ENCODE data around the gene CEP112.

CEP112 gene

DNA sequence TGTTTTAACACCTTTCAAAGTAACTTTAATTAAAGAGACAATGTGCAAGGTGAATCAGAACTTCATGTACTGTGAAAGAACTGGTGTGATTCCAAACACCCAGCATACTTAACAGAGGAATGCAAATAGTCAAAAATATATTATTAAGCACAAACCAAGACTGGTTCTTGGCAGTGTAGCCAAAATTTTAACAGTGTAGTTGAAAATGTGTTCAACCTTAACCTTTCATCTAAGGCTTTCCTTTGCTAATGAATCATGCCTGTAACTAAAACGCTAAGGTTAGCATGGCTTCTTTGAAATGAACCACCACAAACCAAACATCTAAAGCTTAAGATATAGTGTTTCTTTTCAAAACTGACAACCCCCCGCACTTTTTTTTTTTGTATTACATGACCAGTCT is 484.2 kb downstream of the CEP112 start:
- no peak overlapping the region for H4K12ac ChIP-seq (ENCODE audit: low read depth, low read length)
- WGBS (ENCODE audit: extremely low coverage, insufficient coverage, insufficient read length): no CpG with 5 or more reads among the region's 2 CpGs
- H3K79me1 ChIP-seq (ENCODE audit: low read length): no peaks in the 10 kb centered on the region

DNA sequence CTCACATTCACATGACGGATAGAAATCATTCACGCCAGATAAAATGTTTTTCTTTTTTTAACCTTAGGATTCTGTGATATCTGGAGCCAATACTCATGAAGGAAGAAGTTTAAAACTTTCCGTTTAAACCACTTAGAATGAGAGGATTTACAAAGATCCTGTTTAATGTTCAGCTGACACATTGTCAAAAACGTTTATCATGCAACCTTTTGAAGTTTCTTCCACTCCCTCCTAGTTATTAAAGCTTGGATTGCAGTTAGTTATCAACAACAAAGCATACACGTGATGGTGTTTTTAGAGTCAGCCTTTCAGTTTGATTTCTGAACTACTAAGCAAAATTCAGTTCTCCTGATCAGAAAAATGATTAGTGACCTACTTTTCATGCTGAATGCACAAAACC is 487.2 kb downstream of the CEP112 start:
- WGBS (ENCODE audit: extremely low coverage, insufficient coverage, insufficient read length): no CpG with 5 or more reads among the region's 5 CpGs

More for the DNA sequence above, 484.2 kb downstream of the CEP112 start:
- no peaks in the 10 kb centered on the region for H3K79me2 ChIP-seq (ENCODE audit: control insufficient read depth, insufficient read depth, low read length, poor library complexity)
- no peak overlapping the region for H3K4ac ChIP-seq (ENCODE audit: low read depth, low read length)
- no peak overlapping the region for H3K4me3 ChIP-seq (ENCODE audit: low read depth, low read length)
- DNase-seq: no peak
- H3K14ac ChIP-seq (ENCODE audit: low read length): no peak overlapping the region
- no peak overlapping the region for H2BK5ac ChIP-seq (ENCODE audit: low read depth, low read length, poor library complexity)
- no peak overlapping the region for H3K9ac ChIP-seq (ENCODE audit: low read length)
- H2BK12ac ChIP-seq (ENCODE audit: low read length): no peak overlapping the region
- no peak overlapping the region for H3K4me2 ChIP-seq (ENCODE audit: low read length)
- no peaks in the 10 kb centered on the region for H3K4me1 ChIP-seq (ENCODE audit: control insufficient read depth in 1 of 2, insufficient read depth in 2 of 2, low read length in 2 of 2)
- H3K27me3 ChIP-seq (ENCODE audit: insufficient read depth, low read length): no peaks in the 10 kb centered on the region
- no peak overlapping the region for H2AFZ ChIP-seq (ENCODE audit: insufficient read depth, low read length, poor library complexity)
- no peak overlapping the region for H3K23ac ChIP-seq (ENCODE audit: low read length)
- H3K18ac ChIP-seq (ENCODE audit: low read length): no peak overlapping the region
- no peak overlapping the region for H2AK5ac ChIP-seq (ENCODE audit: low read length)
- no peak overlapping the region for H3K27ac ChIP-seq (ENCODE audit: low read depth, low read length)
- H3K36me3 ChIP-seq (ENCODE audit: control insufficient read depth in 1 of 2, insufficient read depth in 2 of 2, low read length in 2 of 2): no peaks in the 10 kb centered on the region
- H2BK120ac ChIP-seq (ENCODE audit: insufficient read depth, low read length, poor library complexity): no peak overlapping the region
- no peaks in the 10 kb centered on the region for H3K9me3 ChIP-seq (ENCODE audit: insufficient read depth, low read depth, low read length)
- no peak overlapping the region for H4K8ac ChIP-seq (ENCODE audit: low read depth, low read length)
- no peak overlapping the region for H4K91ac ChIP-seq (ENCODE audit: low read depth, low read length)

DNA sequence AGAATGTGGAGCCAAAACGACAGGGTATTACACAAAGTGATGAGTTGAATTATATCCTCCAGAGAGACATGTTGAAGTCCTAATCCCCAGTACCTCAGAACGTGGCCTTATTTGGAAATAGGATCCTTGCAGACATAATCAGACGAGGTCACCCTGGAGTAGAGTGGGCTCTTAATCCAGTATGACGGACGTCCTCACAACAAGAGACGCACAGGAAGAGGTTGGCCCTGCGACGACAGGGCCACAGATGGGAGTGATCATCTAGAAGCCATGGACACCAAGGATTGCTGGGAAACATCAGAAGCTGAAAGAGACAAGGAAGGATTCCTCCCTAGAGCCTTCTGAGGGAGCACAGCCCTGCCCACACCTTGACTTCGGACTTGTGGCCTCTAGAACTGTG is 488.0 kb downstream of the CEP112 start:
- Histone ChIP-seq H3K4ac (ENCODE audit: low read depth, low read length) (no peak overlapping the region), H3K79me1 (ENCODE audit: low read length) (no peaks in the 10 kb centered on the region), H4K8ac (ENCODE audit: low read depth, low read length) (no peak overlapping the region), H2BK120ac (ENCODE audit: insufficient read depth, low read length, poor library complexity) (no peak overlapping the region), H3K27ac (ENCODE audit: low read depth, low read length) (no peak overlapping the region), H3K4me1 (ENCODE audit: control insufficient read depth in 1 of 2, insufficient read depth in 2 of 2, low read length in 2 of 2) (no peaks in the 10 kb centered on the region), H2AK5ac (ENCODE audit: low read length) (no peak overlapping the region), H3K4me3 (ENCODE audit: low read depth, low read length) (no peak overlapping the region), H3K9ac (ENCODE audit: low read length) (no peak overlapping the region), H2BK5ac (ENCODE audit: low read depth, low read length, poor library complexity) (no peak overlapping the region), H3K36me3 (ENCODE audit: control insufficient read depth in 1 of 2, insufficient read depth in 2 of 2, low read length in 2 of 2) (no peaks in the 10 kb centered on the region), H3K79me2 (ENCODE audit: control insufficient read depth, insufficient read depth, low read length, poor library complexity) (no peaks in the 10 kb centered on the region), H3K4me2 (ENCODE audit: low read length) (no peak overlapping the region), H4K91ac (ENCODE audit: low read depth, low read length) (no peak overlapping the region), H2BK12ac (ENCODE audit: low read length) (no peak overlapping the region), H3K18ac (ENCODE audit: low read length) (no peak overlapping the region), H2AFZ (ENCODE audit: insufficient read depth, low read length, poor library complexity) (no peak overlapping the region), H3K14ac (ENCODE audit: low read length) (no peak overlapping the region), H3K9me3 (ENCODE audit: insufficient read depth, low read depth, low read length) (no peaks in the 10 kb centered on the region), H3K23ac (ENCODE audit: low read length) (no peak overlapping the region), H3K27me3 (ENCODE audit: insufficient read depth, low read length) (no peaks in the 10 kb centered on the region), H4K12ac (ENCODE audit: low read depth, low read length) (no peak overlapping the region)
- no peak for DNase-seq
- WGBS (ENCODE audit: extremely low coverage, insufficient coverage, insufficient read length): no CpG with 5 or more reads among the region's 9 CpGs

More for the DNA sequence above, 487.2 kb downstream of the CEP112 start:
- no peak overlapping the region for H3K14ac ChIP-seq (ENCODE audit: low read length)
- no peak overlapping the region for H3K4ac ChIP-seq (ENCODE audit: low read depth, low read length)
- H3K18ac ChIP-seq (ENCODE audit: low read length): no peak overlapping the region
- no peaks in the 10 kb centered on the region for H3K9me3 ChIP-seq (ENCODE audit: insufficient read depth, low read depth, low read length)
- H4K8ac ChIP-seq (ENCODE audit: low read depth, low read length): no peak overlapping the region
- no peak overlapping the region for H4K91ac ChIP-seq (ENCODE audit: low read depth, low read length)
- no peak overlapping the region for H3K4me3 ChIP-seq (ENCODE audit: low read depth, low read length)
- H3K4me2 ChIP-seq (ENCODE audit: low read length): no peak overlapping the region
- H3K9ac ChIP-seq (ENCODE audit: low read length): no peak overlapping the region
- no peak overlapping the region for H2AFZ ChIP-seq (ENCODE audit: insufficient read depth, low read length, poor library complexity)
- H2BK120ac ChIP-seq (ENCODE audit: insufficient read depth, low read length, poor library complexity): no peak overlapping the region
- no peak for DNase-seq
- H3K23ac ChIP-seq (ENCODE audit: low read length): no peak overlapping the region
- no peaks in the 10 kb centered on the region for H3K27me3 ChIP-seq (ENCODE audit: insufficient read depth, low read length)
- H2BK5ac ChIP-seq (ENCODE audit: low read depth, low read length, poor library complexity): no peak overlapping the region
- no peak overlapping the region for H4K12ac ChIP-seq (ENCODE audit: low read depth, low read length)
- H3K79me1 ChIP-seq (ENCODE audit: low read length): no peaks in the 10 kb centered on the region
- H2AK5ac ChIP-seq (ENCODE audit: low read length): no peak overlapping the region
- H3K79me2 ChIP-seq (ENCODE audit: control insufficient read depth, insufficient read depth, low read length, poor library complexity): no peaks in the 10 kb centered on the region
- no peaks in the 10 kb centered on the region for H3K36me3 ChIP-seq (ENCODE audit: control insufficient read depth in 1 of 2, insufficient read depth in 2 of 2, low read length in 2 of 2)
- H3K27ac ChIP-seq (ENCODE audit: low read depth, low read length): no peak overlapping the region
- no peaks in the 10 kb centered on the region for H3K4me1 ChIP-seq (ENCODE audit: control insufficient read depth in 1 of 2, insufficient read depth in 2 of 2, low read length in 2 of 2)
- H2BK12ac ChIP-seq (ENCODE audit: low read length): no peak overlapping the region

DNA sequence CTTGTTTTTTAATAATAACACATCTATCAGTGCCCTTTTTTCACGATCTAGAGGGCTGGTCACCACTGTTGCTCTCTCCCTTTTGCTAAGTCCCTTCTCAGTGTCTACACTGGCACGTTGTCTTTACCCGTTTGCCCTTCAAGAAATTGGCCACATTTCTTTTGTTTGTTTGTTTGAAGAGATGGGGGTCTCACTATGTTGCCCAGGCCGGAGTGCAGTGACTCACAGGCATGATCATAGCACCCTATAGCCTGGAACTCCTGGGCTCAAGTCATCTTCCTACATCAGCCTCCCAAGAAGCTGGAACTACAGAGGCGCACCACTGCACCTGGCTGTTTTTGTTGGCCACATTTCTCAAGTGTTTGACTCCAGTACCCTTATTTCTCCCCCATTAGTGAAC is 492.5 kb downstream of the CEP112 start:
- no peak overlapping the region for H3K27ac ChIP-seq (ENCODE audit: low read depth, low read length)
- H4K12ac ChIP-seq (ENCODE audit: low read depth, low read length): no peak overlapping the region
- H2BK12ac ChIP-seq (ENCODE audit: low read length): no peak overlapping the region
- H3K79me1 ChIP-seq (ENCODE audit: low read length): no peaks in the 10 kb centered on the region
- no peak overlapping the region for H3K14ac ChIP-seq (ENCODE audit: low read length)
- peaks cover 0 to 3% of the 10 kb centered on the region in 2 experiments for H3K4me1 ChIP-seq (ENCODE audit: control insufficient read depth in 1 of 2, insufficient read depth in 2 of 2, low read length in 2 of 2)
- H3K4ac ChIP-seq (ENCODE audit: low read depth, low read length): no peak overlapping the region
- H3K9me3 ChIP-seq (ENCODE audit: insufficient read depth, low read depth, low read length): no peaks in the 10 kb centered on the region
- no peak overlapping the region for H2AFZ ChIP-seq (ENCODE audit: insufficient read depth, low read length, poor library complexity)
- no peak overlapping the region for H3K18ac ChIP-seq (ENCODE audit: low read length)
- H3K27me3 ChIP-seq (ENCODE audit: insufficient read depth, low read length): no peaks in the 10 kb centered on the region
- WGBS (ENCODE audit: extremely low coverage, insufficient coverage, insufficient read length): no CpG with 5 or more reads among the region's 5 CpGs
- no peak overlapping the region for H2BK120ac ChIP-seq (ENCODE audit: insufficient read depth, low read length, poor library complexity)
- H2BK5ac ChIP-seq (ENCODE audit: low read depth, low read length, poor library complexity): no peak overlapping the region
- no peak overlapping the region for H4K8ac ChIP-seq (ENCODE audit: low read depth, low read length)
- H2AK5ac ChIP-seq (ENCODE audit: low read length): no peak overlapping the region
- DNase-seq: no peak
- no peak overlapping the region for H3K4me3 ChIP-seq (ENCODE audit: low read depth, low read length)
- H3K4me2 ChIP-seq (ENCODE audit: low read length): no peak overlapping the region
- no peak overlapping the region for H3K23ac ChIP-seq (ENCODE audit: low read length)
- H3K36me3 ChIP-seq (ENCODE audit: control insufficient read depth in 1 of 2, insufficient read depth in 2 of 2, low read length in 2 of 2): no peaks in the 10 kb centered on the region
- no peak overlapping the region for H4K91ac ChIP-seq (ENCODE audit: low read depth, low read length)
- H3K9ac ChIP-seq (ENCODE audit: low read length): no peak overlapping the region
- no peaks in the 10 kb centered on the region for H3K79me2 ChIP-seq (ENCODE audit: control insufficient read depth, insufficient read depth, low read length, poor library complexity)
